Astrocyte (in vitro differentiated cells and primary cell): ENCODE results near the gene IFT81.

Source experiments
- CTCF ChIP-seq: IDR thresholded peaks from 2 replicates; pipeline ENCODE4 v1.5.1; 2011; ENCODE audit warnings: low read depth, mild to moderate bottlenecking, inconsistent platforms, low read length, moderate library complexity; ENCODE audit not compliant: insufficient read depth
- EZH2 ChIP-seq: IDR thresholded peaks from 2 replicates; pipeline ENCODE4 v1.6.1; 2012; ENCODE audit warnings: mild to moderate bottlenecking, low read length, inconsistent platforms; ENCODE audit not compliant: insufficient read depth

GRCh38 chr12:110222433-110222832 is 98.3 kb downstream of the IFT81 start:
- no peak for TF ChIP-seq CTCF
- TF ChIP-seq EZH2: no peak
